GM12878 (cell line): ENCODE measurements around the gene SLC4A8. TPM values are rescaled to one million over a fixed set of nuclear protein-coding genes. Genes with fewer than 3 reads are reported as not detected.

Source experiments
- ATAC-seq: fragments of 200-7000 bp; cut with Tn5 transposase; 3 replicates; pipeline ENCODE4 v1.9.1; 2020; ENCODE audit warnings: mild to moderate bottlenecking, moderate library complexity
- BruUV-seq: library from RNA; stranded (reverse); fragments of 400-500 nt; replicated peaks from 2 replicates; lab custom pipeline; 2021; lab: Mats Ljungman, UMichigan
- CTCF ChIA-PET: fragments of 300-600 bp; sonication (Branson Sonifier 250); formaldehyde crosslinking; extraction: SDS; loops from one replicate; lab custom pipeline; 2021; ENCODE audit warnings: inconsistent platforms; lab: Yijun Ruan, JAX
- POLR2A ChIA-PET: fragments of 350-600 bp; formaldehyde crosslinking; extraction: SDS; loops from one replicate; lab custom pipeline; 2021; ENCODE audit warnings: inconsistent platforms; lab: Charles Lee
- RAD21 ChIA-PET: fragments of 300-600 bp; sonication (Branson Sonifier 250); formaldehyde crosslinking; loops from one replicate; lab custom pipeline; 2023; ENCODE audit warnings: antibody characterized with exemption; ENCODE audit not compliant: unreplicated experiment; lab: Charles Lee
- SMC1A ChIA-PET: fragments of 300-600 bp; sonication (Branson Sonifier 250); formaldehyde crosslinking; loops from one replicate; lab custom pipeline; 2023; ENCODE audit not compliant: unreplicated experiment, uncharacterized antibody; lab: Charles Lee
- DNase-seq: peaks from one replicate; pipeline ENCODE4 v3.0.0-alpha.2; 2011; ENCODE audit warnings: low read depth, low spot score
- FAIRE-seq: peaks from 3 replicates; lab custom pipeline; 2011; peaks lifted over from hg19 to GRCh38; lab: Jason Lieb, UNC
- H2AFZ ChIP-seq: 2 replicates; pipeline ENCODE4 v1.6.0; 2011; ENCODE audit warnings: low read depth, low read length, control low read depth; ENCODE audit not compliant: control insufficient read depth
- H3K27ac ChIP-seq: 2 replicates; pipeline ENCODE4 v1.5.1; 2011; ENCODE audit warnings: control low read depth; ENCODE audit not compliant: control insufficient read depth, insufficient read depth
- H3K27me3 ChIP-seq, 2 experiments: replicated peaks in 1 of 2; 2 replicates each; pipeline versions ENCODE4 v1.6.0 to v1.6.1; 2011; ENCODE audit warnings: low read length in 1 of 2; ENCODE audit not compliant: control insufficient read depth in 2 of 2, insufficient read depth in 2 of 2
- H3K36me3 ChIP-seq, 2 experiments: 2 replicates each; pipeline ENCODE4 v1.5.1; 2011; ENCODE audit warnings: low read length in 1 of 2; ENCODE audit not compliant: control insufficient read depth in 2 of 2, insufficient read depth in 2 of 2
- H3K4me1 ChIP-seq: 2 replicates; pipeline ENCODE4 v1.6.1; 2011; ENCODE audit warnings: mild to moderate bottlenecking, low read length, moderate library complexity, mixed read lengths; ENCODE audit not compliant: control insufficient read depth, insufficient read depth
- H3K4me2 ChIP-seq: 2 replicates; pipeline ENCODE4 v1.6.0; 2011; ENCODE audit warnings: control low read depth; ENCODE audit not compliant: control insufficient read depth, insufficient read depth
- H3K4me3 ChIP-seq: fragments of 200-600 bp; sonication (generic); 2 replicates; pipeline ENCODE4 v1.5.1; 2016
- H3K79me2 ChIP-seq: 2 replicates; pipeline ENCODE4 v1.6.0; 2011; ENCODE audit warnings: low read length; ENCODE audit not compliant: control insufficient read depth, insufficient read depth
- H3K9ac ChIP-seq: 2 replicates; pipeline ENCODE4 v1.8.0; 2011; ENCODE audit warnings: low read length, control low read depth, mixed read lengths; ENCODE audit not compliant: control insufficient read depth, insufficient read depth
- H3K9me3 ChIP-seq: replicated peaks from 3 replicates; pipeline ENCODE4 v1.5.1; 2011; ENCODE audit warnings: mild to moderate bottlenecking, low read length; ENCODE audit not compliant: control insufficient read depth, insufficient read depth
- H4K20me1 ChIP-seq: 2 replicates; pipeline ENCODE4 v1.6.0; 2011; ENCODE audit not compliant: control insufficient read depth, insufficient read depth
- ASH2L ChIP-seq: fragments of 300-600, 200-600 bp; sonication (generic); IDR thresholded peaks from 2 replicates; pipeline ENCODE4 v1.6.1; 2017; ENCODE audit warnings: low read depth, mild to moderate bottlenecking, borderline replicate concordance
- BHLHE40 ChIP-seq, 2 experiments: fragments of 450-650 bp in 1 of 2; IDR thresholded peaks; 2 replicates each; pipeline ENCODE4 v1.6.1; 2011 to 2017; ENCODE audit warnings: low read depth in 2 of 2, borderline replicate concordance in 1 of 2, improper control_type of control experiment in 1 of 2, low read length in 1 of 2, mild to moderate bottlenecking in 1 of 2
- BRCA1 ChIP-seq: IDR thresholded peaks from 2 replicates; pipeline ENCODE4 v1.6.1; 2011; ENCODE audit warnings: low read depth, low read length, improper control_type of control experiment
- GATAD2B ChIP-seq: fragments of 450-650 bp; conservative IDR thresholded peaks from 2 replicates; pipeline ENCODE4 v1.6.1; 2017; ENCODE audit warnings: low read depth, mild to moderate bottlenecking, moderate library complexity
- HDAC6 ChIP-seq: fragments of 200-600 bp; sonication (generic); IDR thresholded peaks from one replicate; pipeline ENCODE4 v1.8.0; 2017; ENCODE audit warnings: antibody characterized with exemption; ENCODE audit not compliant: unreplicated experiment
- JUNB ChIP-seq: IDR thresholded peaks from 2 replicates; pipeline ENCODE4 v1.6.1; 2016; ENCODE audit warnings: antibody characterized with exemption, mild to moderate bottlenecking
- KAT2A ChIP-seq: conservative IDR thresholded peaks from 2 replicates; pipeline ENCODE4 v1.6.1; 2011; ENCODE audit warnings: low read depth, low read length; ENCODE audit not compliant: control insufficient read depth
- NFYA ChIP-seq: IDR thresholded peaks from 2 replicates; pipeline ENCODE4 v1.6.1; 2011; ENCODE audit warnings: low read depth, mild to moderate bottlenecking, low read length, improper control_type of control experiment, borderline replicate concordance
- NR2C1 ChIP-seq: fragments of 450-650 bp; IDR thresholded peaks from 2 replicates; pipeline ENCODE4 v1.6.1; 2017; ENCODE audit warnings: antibody characterized with exemption, mild to moderate bottlenecking, moderate library complexity
- SIN3A ChIP-seq: IDR thresholded peaks from 2 replicates; pipeline ENCODE4 v1.6.1; 2012; ENCODE audit warnings: low read depth, low read length, improper control_type of control experiment
- TBL1XR1 ChIP-seq: IDR thresholded peaks from 2 replicates; pipeline ENCODE4 v1.6.1; 2012; ENCODE audit warnings: low read depth, low read length, improper control_type of control experiment
- ZSCAN29 ChIP-seq: fragments of 450-650 bp; IDR thresholded peaks from 2 replicates; pipeline ENCODE4 v1.6.1; 2017; ENCODE audit warnings: mild to moderate bottlenecking, moderate library complexity
- WGBS: methylation state at CpG from one replicate; pipeline ENCODE4 v1.1.6; 2016; ENCODE audit warnings: low lambda C conversion rate; ENCODE audit not compliant: insufficient replicate concordance, insufficient coverage; ENCODE audit errors: missing lambda C conversion rate; 5-methylcytosine and 5-hydroxymethylcytosine counted together
- in situ Hi-C: fragments of 300-500 bp; cut with MboI; formaldehyde crosslinking; loops from 9 replicates; pipeline ENCODE4 v1.14.3; 2018; ENCODE audit warnings: mixed read lengths
- intact Hi-C: fragments of 100-400 bp; cut with micrococcal nuclease; formaldehyde crosslinking; loops from one replicate; pipeline ENCODE4 v1.14.2; 2022; ENCODE audit not compliant: unreplicated experiment
- polyA plus RNA-seq, 11 experiments: library from polyadenylated mRNA; depleted of rRNA in 4 of 11; unstranded in 6 of 11; stranded (reverse) in 5 of 11; fragments of >200 nt; fragmentation: Nextera tagmentation in 4 of 11; fragmentation: Illumina TruSeq in 1 of 11; extraction: Ambion mirVana in 4 of 11; extraction: Trizol in 1 of 11; gene quantifications; 1 replicate in 1 of 11; 2 replicates in 10 of 11; pipeline versions ENCODE4 v1.2.1 to v1.2.3, GENCODE V29; 2011 to 2016; ENCODE audit warnings: inconsistent platforms in 2 of 11, missing spikeins in 2 of 11, low read depth in 1 of 11
- total RNA-seq, 4 experiments: library from RNA; depleted of rRNA in 3 of 4; stranded (reverse); fragments of >200 nt in 3 of 4; fragmentation: Illumina TruSeq in 1 of 4; extraction: Trizol in 1 of 4; gene quantifications; 2 replicates each; pipeline versions ENCODE4 v1.2.1 to v1.2.3, GENCODE V29; 2013 to 2021
- TF ChIP-seq, protein P1 (sequence below): fragments of 150-350 bp; IDR thresholded peaks from 2 replicates; pipeline ENCODE4 v1.6.1; 2014; ENCODE audit warnings: mild to moderate bottlenecking, low read depth, low read length
- TF ChIP-seq, protein P2 (sequence below): fragments of 450-650 bp; IDR thresholded peaks from 2 replicates; pipeline ENCODE4 v1.6.1; 2014; ENCODE audit warnings: mild to moderate bottlenecking
- TF ChIP-seq, protein P3 (sequence below): fragments of 450-650 bp; IDR thresholded peaks from 2 replicates; pipeline ENCODE4 v1.6.1; 2017; ENCODE audit warnings: low read depth, mild to moderate bottlenecking, moderate library complexity

The SLC4A8 gene
- total and polyA plus RNA-seq, 10 of the 15 experiments (the other 5 are each of a cell fraction or from before 2014, with no cell fraction given): 1.4 to 7.7 (median 3.7) TPM

DNA sequence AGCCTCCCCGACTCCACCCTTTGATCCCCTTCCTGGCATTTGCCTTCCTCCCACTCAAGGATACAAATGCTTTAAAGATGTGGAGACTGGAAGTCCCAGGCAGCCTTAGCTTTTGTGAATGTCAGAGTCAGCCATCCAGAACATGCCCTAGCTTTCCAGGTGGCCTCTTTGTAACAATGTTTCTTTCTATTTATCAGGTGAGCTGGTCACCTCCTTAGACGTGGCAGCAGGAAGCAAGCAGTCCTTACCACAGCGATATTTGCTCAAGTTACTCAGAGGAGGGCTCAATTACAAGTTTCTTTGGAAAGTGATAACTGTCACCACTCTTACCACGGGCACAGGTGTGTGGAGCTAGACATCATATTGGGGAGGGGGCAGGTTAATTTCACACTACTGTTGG lies 38.3 kb upstream of the SLC4A8 start (continued):
- TF ChIP-seq, protein P1, sequence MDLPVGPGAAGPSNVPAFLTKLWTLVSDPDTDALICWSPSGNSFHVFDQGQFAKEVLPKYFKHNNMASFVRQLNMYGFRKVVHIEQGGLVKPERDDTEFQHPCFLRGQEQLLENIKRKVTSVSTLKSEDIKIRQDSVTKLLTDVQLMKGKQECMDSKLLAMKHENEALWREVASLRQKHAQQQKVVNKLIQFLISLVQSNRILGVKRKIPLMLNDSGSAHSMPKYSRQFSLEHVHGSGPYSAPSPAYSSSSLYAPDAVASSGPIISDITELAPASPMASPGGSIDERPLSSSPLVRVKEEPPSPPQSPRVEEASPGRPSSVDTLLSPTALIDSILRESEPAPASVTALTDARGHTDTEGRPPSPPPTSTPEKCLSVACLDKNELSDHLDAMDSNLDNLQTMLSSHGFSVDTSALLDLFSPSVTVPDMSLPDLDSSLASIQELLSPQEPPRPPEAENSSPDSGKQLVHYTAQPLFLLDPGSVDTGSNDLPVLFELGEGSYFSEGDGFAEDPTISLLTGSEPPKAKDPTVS: no peak
- no peak for TF ChIP-seq JUNB
- TF ChIP-seq, protein P2, sequence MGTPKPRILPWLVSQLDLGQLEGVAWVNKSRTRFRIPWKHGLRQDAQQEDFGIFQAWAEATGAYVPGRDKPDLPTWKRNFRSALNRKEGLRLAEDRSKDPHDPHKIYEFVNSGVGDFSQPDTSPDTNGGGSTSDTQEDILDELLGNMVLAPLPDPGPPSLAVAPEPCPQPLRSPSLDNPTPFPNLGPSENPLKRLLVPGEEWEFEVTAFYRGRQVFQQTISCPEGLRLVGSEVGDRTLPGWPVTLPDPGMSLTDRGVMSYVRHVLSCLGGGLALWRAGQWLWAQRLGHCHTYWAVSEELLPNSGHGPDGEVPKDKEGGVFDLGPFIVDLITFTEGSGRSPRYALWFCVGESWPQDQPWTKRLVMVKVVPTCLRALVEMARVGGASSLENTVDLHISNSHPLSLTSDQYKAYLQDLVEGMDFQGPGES: no peak

DNA sequence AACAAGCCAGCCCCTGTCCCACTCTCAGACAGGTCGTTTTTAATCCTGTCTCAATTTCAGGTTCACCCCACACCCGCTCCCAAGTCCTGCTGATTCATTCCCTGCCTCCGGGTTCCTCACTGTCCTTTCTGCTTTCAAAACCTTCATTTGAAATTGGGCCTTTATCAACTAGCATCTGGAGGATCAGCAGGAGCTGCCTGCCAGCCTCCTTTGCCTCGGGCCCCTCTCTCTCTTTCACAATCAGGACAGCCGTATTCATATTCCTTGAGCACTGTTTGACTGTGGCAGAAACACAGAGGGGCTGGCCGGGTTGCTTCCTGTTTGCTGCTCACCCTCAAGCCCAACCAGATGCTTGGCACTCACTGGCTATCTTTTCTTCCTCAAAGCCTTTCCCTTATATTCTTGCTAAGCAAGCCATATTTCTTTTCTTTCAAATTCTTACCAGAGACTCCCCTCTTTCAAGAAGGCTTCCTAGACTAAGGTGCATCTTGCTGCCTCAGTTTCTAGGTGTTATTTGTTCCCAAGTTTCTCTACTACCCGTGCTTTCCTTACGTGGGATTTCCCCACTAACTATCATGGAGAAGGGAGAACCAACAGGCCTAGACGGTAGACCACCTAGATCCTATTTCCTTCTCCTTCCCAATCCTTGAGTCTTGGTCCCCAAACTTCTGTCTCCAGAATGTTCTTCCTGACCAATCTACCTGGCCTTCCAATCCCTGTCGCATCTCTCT lies 36.4 kb upstream of the SLC4A8 start:
- intact Hi-C loops: no loop called here
- BruUV-seq: no TSS peak
- ChIA-PET POLR2A (interaction anchor here (1.3 to 5.4 kb wide), 2 partner anchors 14 to 19 kb away, joined by 5 to 28 read pairs; no protein-coding TSS in a partner anchor), RAD21 (no interaction called here), SMC1A (interaction anchor here (2.7 to 2.8 kb wide), 2 partner anchors 17 to 19 kb away, joined by 9 to 11 read pairs; no protein-coding TSS in a partner anchor), CTCF (interaction anchor here (1.0 to 2.7 kb wide), 3 partner anchors 14 to 125 kb away, joined by 3 to 8 read pairs (median 5); no protein-coding TSS in a partner anchor)
- Histone ChIP-seq H3K79me2 (peaks cover 21% of the 10 kb centered on the region), H3K4me2 (peak overlapping the region; percentile 68), H3K9ac (0 out of 2 replicates have a peak overlapping the region, but pooled peaks have one; percentile 9), H3K36me3 (no peaks in the 10 kb centered on the region; a peak in 1 of 4 replicates), H3K9me3 (no peaks in the 10 kb centered on the region), H2AFZ (no peak overlapping the region), H3K27me3 (no peaks in the 10 kb centered on the region), H4K20me1 (no peaks in the 10 kb centered on the region), H3K27ac (peak overlapping the region; percentile 4; the same call in 1 of the 2 replicates), H3K4me1 (peaks cover 35% of the 10 kb centered on the region), H3K4me3 (peak overlapping the region; percentile 52)
- in situ Hi-C loops: no loop called here
- FAIRE-seq: no peak
- 47% methylated on average over 10 of the region's 10 CpGs for whole genome bisulfite sequencing
- no peak for ATAC-seq
- no peak for DNase-seq
- TF ChIP-seq GATAD2B (no peak), SIN3A (no peak), HDAC6 (no peak), KAT2A (no peak), BRCA1 (no peak), ASH2L (no peak), BHLHE40 (IDR thresholded peaks at IDR 0.05; ENCODE audit: borderline replicate concordance in 1 of 2, low read depth in 2 of 2, low read length in 1 of 2) (no peak), NFYA (no peak), ZSCAN29 (no peak), NR2C1 (no peak), TBL1XR1 (no peak)
- TF ChIP-seq, protein P3, sequence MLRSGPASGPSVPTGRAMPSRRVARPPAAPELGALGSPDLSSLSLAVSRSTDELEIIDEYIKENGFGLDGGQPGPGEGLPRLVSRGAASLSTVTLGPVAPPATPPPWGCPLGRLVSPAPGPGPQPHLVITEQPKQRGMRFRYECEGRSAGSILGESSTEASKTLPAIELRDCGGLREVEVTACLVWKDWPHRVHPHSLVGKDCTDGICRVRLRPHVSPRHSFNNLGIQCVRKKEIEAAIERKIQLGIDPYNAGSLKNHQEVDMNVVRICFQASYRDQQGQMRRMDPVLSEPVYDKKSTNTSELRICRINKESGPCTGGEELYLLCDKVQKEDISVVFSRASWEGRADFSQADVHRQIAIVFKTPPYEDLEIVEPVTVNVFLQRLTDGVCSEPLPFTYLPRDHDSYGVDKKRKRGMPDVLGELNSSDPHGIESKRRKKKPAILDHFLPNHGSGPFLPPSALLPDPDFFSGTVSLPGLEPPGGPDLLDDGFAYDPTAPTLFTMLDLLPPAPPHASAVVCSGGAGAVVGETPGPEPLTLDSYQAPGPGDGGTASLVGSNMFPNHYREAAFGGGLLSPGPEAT: no peak
- TF ChIP-seq, protein P2: no peak
